HFF-Myc (cell line): ENCODE data around the gene LMBR1.

Experiments used
- DNase-seq: peaks from one replicate; pipeline ENCODE4 v3.0.0-alpha.2; 2011; ENCODE audit warnings: low read depth; ENCODE audit errors: extremely low read depth
- H3K4me3 ChIP-seq: replicated peaks from 2 replicates; pipeline ENCODE4 v1.5.1; 2011; ENCODE audit warnings: low read depth, mild to moderate bottlenecking, control low read depth, low read length
- TF ChIP-seq, protein P1 (sequence below): IDR thresholded peaks from 2 replicates; pipeline ENCODE4 v1.5.1; 2012; ENCODE audit warnings: mild to moderate bottlenecking, low read depth, low read length, control low read depth; ENCODE audit errors: missing control alignments

Gene LMBR1

DNA sequence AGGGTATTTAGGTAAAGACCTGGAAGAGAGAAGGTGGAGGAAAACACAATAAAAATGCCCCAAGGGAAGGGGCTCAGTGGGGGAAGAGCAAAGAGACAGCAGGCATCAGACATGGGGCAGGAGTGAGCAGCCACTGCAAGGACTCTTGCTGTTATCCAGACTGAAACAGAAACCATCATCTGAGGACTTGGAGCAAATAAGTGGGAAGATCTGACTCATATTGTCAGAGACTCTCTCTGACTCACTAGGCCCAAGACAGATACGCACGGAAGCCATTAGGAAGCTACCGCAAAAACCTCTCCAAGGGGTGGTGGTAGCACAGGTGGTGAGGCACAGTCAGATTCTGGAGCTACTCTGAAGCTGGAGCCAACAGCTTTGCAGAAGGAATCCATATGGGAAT is 141.7 kb downstream of the LMBR1 start:
- TF ChIP-seq, protein P1, sequence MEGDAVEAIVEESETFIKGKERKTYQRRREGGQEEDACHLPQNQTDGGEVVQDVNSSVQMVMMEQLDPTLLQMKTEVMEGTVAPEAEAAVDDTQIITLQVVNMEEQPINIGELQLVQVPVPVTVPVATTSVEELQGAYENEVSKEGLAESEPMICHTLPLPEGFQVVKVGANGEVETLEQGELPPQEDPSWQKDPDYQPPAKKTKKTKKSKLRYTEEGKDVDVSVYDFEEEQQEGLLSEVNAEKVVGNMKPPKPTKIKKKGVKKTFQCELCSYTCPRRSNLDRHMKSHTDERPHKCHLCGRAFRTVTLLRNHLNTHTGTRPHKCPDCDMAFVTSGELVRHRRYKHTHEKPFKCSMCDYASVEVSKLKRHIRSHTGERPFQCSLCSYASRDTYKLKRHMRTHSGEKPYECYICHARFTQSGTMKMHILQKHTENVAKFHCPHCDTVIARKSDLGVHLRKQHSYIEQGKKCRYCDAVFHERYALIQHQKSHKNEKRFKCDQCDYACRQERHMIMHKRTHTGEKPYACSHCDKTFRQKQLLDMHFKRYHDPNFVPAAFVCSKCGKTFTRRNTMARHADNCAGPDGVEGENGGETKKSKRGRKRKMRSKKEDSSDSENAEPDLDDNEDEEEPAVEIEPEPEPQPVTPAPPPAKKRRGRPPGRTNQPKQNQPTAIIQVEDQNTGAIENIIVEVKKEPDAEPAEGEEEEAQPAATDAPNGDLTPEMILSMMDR, result no peak
- H3K4me3 ChIP-seq, result no peak overlapping the region
- DNase-seq, result peak; percentile 70

GRCh38 chr7:156747718-156748117 is 145.3 kb downstream of the LMBR1 start:
- TF ChIP-seq, protein P1, result no peak
- DNase-seq, result no peak
- no peak overlapping the region for H3K4me3 ChIP-seq

GRCh38 chr7:156746891-156747290 is 146.1 kb downstream of the LMBR1 start:
- no peak overlapping the region for H3K4me3 ChIP-seq
- no peak for DNase-seq
- TF ChIP-seq, protein P1, result no peak

GRCh38 chr7:156739596-156739995 is 153.4 kb downstream of the LMBR1 start:
- no peak overlapping the region for H3K4me3 ChIP-seq
- TF ChIP-seq, protein P1, result no peak
- DNase-seq, result no peak

- H3K4me3 ChIP-seq, result no peak overlapping the region
- DNase-seq, result no peak
- TF ChIP-seq, protein P1, result no peak
These were observed 157.1 kb downstream of the LMBR1 start for GRCh38 chr7:156735851-156736250.

DNA sequence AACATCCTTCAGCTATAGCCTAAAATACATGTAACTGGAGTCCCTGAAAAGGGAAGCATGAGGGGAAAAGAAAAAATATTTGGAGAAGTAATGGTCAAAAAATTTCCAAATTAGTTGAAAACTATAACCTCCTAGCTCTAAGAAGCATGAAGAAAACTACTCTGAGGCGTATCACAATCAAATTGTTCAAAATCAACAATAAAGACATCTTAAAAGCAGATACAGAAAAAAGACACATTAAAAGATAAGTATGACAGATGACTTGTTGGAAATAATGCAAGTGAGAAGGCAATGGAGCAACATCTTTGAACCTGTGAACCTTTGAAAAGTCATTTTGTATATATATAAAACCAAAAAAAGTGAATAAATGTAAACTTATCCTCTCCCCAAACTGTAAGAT is 159.3 kb downstream of the LMBR1 start:
- no peak for DNase-seq
- no peak overlapping the region for H3K4me3 ChIP-seq
- TF ChIP-seq, protein P1, result no peak

- no peak overlapping the region for H3K4me3 ChIP-seq
- DNase-seq, result no peak
- TF ChIP-seq, protein P1, result no peak
These were observed 160.8 kb downstream of the LMBR1 start for GRCh38 chr7:156732091-156732625.
